Suppressor macrophage (primary cell): ENCODE results near the gene RASA3.
A peak's percentile ranks its signal among the peaks of the same experiment; 100 is the strongest.

Source experiments
- DNase-seq, 4 experiments: peaks; one replicate each; pipeline ENCODE4 v3.0.0-alpha.2; 2020 to 2022

RASA3 gene

DNA sequence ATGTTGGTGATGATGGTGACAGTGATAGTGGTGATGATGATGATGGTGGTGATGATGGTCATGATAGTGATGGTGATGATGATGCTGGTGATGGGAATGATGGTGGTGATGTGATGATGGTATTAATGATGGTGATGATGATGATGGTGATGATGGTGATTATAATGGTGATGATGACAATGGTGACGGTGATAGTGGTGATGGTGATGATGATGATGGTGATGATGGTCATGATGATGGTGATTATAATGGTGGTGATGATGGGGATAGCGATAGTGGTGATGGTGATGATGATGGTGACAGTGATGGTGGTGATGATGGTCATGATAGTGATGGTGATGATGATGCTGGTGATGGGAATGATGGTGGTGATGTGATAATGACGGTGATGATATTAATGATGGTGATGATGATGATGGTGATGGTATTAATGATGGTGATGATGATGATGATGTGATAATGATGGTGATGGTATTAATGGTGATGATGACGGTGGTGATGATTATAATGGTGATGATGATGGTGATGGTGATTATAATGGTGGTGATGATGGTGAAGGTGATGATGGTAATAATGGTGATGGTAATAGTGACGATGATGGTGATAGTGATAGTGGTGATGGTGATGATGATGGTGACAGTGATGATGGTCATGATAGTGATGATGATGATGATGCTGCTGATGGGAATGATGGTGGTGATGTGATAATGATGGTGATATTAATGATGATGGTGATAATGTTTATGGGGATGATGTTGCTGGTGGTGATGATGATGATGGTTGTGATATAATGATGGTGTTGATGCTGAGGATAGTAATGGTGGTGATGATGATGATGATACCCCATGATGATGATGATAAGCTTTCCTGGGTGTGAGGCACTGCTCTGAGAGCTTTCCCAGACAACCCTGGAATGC is 166.2 kb downstream of the RASA3 start:
- no peak for DNase-seq

GRCh38 chr13:113965383-113965874 is 167.0 kb downstream of the RASA3 start:
- DNase-seq: no peak

GRCh38 chr13:113964251-113964995 is 168.0 kb downstream of the RASA3 start:
- no peak for DNase-seq

- no peak for DNase-seq
These were observed 169.0 kb downstream of the RASA3 start for GRCh38 chr13:113963376-113963775.

- no peak for DNase-seq
These were observed 169.4 kb downstream of the RASA3 start for GRCh38 chr13:113962975-113963374.

- no peak for DNase-seq
These were observed 170.0 kb downstream of the RASA3 start for GRCh38 chr13:113962386-113962785.

- DNase-seq: no peak
These were observed 172.0 kb downstream of the RASA3 start for GRCh38 chr13:113960276-113960948.

DNA sequence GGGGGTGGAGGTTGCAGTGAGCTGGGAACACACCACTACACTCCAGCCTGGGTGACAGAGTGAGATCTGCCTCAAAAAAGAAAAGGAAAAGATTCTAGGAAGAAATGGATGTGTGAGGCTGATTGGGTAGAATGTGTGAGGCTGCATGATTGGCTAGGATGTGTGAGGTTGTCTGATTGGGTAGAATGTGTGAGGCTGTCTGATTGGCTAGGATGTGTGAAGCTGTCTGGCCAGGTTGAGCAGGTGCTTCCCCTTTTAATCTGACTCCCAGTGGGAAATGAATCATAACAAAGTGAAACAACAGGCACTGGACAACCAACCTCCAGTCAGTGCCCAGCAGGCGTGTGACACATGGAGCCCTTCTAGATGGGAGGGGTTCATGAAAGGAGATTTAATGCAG is 173.2 kb downstream of the RASA3 start:
- no peak for DNase-seq

GRCh38 chr13:113958373-113958772 is 174.1 kb downstream of the RASA3 start:
- DNase-seq: no peak

DNA sequence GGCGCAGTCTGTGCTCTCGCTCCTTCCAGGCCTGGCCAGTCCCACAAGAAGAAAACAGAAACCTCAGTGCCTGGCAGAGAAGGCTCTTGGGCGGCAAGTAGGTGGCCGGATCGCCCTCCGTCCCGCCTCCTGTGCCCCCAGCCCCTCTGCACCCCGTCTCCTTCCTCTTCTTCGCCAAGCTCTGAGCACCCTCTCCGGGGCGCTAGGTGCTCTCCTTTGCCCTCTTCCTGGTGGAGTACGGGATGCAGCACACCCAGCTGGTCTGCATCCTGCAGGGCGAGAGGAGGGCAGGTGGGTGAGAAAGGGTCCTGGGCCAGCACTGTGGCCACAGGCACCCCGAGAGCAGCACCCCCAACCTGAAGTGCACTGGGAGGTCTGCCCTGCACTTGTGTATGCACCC is 175.9 kb downstream of the RASA3 start:
- no peak for DNase-seq

- DNase-seq: no peak
These were observed 176.7 kb downstream of the RASA3 start for GRCh38 chr13:113955691-113956090.

- DNase-seq: no peak
These were observed 177.2 kb downstream of the RASA3 start for GRCh38 chr13:113955235-113955634.

DNA sequence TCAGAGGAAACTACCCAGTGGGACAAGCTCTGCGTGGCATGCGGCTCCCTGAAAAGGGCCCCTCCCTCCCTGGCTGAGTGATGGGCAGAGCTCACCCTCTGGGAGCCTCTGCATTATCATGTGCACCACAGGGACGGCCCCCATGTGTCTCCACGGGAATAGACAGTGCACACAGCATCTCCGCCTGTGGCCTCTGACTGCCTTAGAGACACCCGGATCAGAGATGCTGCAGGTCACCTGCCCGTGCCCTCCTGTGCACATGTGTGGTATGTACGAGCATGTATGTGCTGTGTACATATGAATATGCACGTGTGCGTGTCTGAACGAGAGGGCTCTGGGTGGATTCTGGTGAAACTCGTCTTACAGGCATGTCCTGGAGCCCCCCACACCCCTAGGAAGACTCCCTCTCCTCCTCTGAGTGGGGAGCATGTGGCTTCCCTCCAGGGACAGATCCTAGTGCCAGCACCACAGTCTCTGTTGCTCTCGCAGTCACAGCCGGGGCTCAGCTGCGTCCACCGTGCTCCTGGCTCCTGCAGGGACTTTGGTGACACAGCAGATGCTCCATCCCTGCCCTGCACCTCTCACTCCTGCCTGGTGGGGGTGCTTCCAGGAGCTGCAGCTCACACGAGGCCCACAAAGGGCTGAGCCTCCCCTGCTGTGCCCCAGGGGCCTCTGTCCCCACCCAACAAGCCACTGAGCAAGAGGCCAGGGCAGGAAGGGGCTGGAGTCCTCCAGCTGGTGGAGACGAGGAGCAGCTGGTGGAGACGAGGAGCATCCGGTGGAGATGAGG is 178.2 kb downstream of the RASA3 start:
- no peak for DNase-seq

DNA sequence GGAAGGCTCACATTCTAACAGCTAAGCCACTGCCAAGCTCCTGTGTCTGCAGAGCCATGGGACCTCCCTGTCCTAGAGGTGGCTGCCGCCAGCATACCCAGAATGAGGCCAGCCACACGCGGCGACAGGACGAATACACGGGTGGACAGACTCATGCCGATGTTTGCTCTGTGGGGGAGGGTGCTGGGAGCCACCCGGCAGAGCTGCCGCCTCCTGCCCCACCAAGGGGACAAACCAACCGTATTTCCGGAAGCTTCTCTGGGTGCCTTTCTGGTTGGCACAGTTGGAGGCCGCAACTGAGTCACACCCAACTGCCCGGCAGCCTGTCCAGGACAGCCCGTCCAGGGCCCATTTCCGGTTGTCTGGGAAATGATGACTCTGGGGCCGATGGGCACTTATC is 178.9 kb downstream of the RASA3 start:
- no peak for DNase-seq

GRCh38 chr13:113952983-113953520 is 179.4 kb downstream of the RASA3 start:
- no peak for DNase-seq

DNA sequence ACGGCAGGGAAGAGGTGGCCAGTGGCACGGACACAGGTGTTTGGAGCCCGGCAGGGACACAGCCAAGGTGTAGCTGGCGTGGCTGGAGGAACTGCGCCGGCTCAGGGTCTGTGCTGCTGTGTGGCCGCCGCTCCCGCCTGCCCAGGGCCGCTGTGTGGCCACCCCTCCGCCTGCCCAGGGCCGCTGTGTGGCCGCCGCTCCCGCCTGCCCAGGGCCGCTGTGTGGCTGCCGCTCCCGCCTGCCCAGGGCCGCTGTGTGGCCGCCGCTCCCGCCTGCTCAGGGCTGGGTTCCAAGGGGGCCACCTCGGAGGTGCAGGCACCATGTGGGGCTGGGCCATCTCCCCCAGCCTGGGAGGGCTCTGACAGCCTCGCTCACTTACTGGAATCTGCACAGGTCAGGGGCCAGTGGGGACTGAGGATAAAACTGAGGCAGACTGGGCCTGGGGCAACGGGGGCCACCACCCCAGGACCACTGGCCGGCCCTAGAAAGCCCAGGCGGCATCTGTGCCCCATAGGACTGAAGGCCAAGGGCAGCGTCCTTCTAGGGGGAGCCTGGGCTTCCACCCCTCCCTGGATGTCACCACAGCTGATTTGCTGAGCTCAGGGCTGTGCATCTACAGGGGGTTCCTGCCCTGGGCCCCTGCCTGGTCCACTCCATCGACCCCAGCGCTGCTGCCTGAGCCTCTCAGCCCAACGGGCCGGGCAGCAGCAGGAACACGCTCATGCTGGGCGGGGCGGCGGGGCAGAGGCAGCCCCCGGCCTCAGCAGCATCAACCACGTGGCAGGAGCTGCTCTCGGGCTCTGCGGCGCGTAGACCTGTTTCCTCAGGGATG is 180.1 kb downstream of the RASA3 start:
- no peak for DNase-seq

DNA sequence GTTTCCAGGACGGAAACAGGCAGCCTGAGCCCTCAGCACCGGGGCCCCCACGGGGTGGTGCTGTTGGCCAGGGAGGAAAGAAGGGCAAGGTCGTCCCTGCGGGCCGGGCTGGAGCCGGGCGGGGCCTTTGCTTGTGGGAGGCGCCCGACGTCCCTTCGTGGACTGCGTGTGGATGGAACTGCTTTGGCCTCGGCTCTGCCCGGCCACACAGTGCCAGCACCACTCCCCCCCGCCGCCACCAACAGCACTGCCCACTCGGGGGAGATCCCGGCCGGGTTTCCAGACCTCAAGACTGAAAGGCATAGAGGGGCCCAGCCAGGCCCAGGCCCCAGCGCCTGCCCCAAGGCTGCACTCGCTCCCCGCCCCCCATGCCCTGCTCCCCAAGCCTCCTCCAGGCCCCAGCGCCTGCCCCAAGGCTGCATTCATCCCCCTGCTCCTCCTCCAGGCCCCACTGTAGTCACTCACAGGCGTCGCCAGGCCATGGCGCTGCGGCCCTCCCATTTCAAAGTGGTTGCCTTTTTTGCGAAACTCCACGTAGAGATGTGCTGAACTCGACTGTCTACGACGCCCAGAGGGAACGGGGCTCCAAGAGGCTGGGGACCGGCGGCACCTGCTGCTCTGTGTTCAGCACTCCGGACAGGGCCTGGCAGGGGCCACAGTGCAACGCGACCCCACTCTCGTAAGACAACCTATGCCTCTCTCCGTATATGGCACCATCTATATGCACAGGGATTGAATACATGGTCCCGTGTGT is 181.0 kb downstream of the RASA3 start:
- DNase-seq: peak; percentile 77 to 92 (median 84)

DNA sequence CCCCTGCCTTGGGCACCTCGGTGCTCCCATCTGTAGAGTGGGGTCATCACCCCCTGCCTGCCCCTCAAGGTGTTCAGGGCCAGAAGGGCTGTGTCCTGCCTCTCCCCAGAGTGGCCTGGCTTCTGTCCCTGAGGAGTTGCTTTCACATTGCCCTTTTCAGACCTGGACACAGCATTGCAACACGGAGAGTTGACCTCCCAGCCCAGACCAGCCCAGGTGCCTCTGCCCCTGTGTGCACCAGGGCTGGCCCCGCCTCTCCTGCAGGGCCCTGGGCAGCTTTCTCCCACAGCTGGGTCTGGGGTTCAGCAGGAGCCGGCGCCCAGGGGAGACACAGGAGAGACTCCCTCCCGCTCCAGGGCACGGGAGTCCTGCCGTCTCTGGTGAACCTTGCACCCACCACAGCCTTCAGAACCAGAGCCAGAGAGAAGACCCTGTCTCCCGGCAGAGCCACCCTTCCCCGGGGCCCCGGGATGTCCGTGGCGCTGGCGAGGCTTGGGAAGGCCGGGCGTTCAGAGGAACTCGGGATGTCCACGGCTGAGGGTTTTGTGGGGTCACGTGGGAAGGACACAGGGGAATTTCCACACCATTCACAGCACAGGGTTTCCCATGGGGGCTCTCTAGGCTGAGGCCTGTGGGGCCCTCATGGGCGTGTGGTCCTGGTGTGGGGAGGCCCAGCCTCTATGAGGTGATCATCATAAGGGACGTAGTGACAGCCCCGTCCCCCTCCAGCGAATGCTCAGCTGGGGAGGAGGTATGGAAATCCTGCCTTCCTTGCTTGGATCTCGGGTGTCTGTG is 181.8 kb downstream of the RASA3 start:
- DNase-seq: no peak

GRCh38 chr13:113949546-113949945 is 182.9 kb downstream of the RASA3 start:
- DNase-seq: no peak
